HCT116 (cell line): ENCODE measurements around the gene RPL29. TPM values are rescaled to one million over a fixed set of nuclear protein-coding genes. Genes with fewer than 3 reads are reported as not detected.

Experiments used
- ATAC-seq: fragments of 200-7000 bp; cut with Tn5 transposase; 2 replicates; pipeline ENCODE4 v1.9.1; 2020; ENCODE audit warnings: mild to moderate bottlenecking, moderate library complexity
- BruUV-seq: library from RNA; stranded (reverse); fragments of 400-500 nt; replicated peaks from 2 replicates; lab custom pipeline; 2021; lab: Mats Ljungman, UMichigan
- CTCF ChIA-PET: fragments of 300-600 bp; sonication (Branson Sonifier 250); formaldehyde crosslinking; loops from one replicate; lab custom pipeline; 2021; ENCODE audit warnings: antibody characterized with exemption; lab: Charles Lee
- POLR2A ChIA-PET: fragments of 300-600, 350-600 bp; sonication (Branson Sonifier 250); formaldehyde crosslinking; loops from one replicate; lab custom pipeline; 2021; ENCODE audit warnings: antibody characterized with exemption; lab: Charles Lee
- RAD21 ChIA-PET, 2 experiments: fragments of 300-600 bp; sonication (Branson Sonifier 250); formaldehyde crosslinking; loops; one replicate each; lab custom pipeline; 2023; ENCODE audit warnings: low total read pairs in 2 of 2; ENCODE audit not compliant: uncharacterized antibody in 2 of 2, unreplicated experiment in 2 of 2, low non-redundant PET in 1 of 2; lab: Charles Lee
- DNase-seq: peaks from one replicate; pipeline ENCODE4 v3.0.0-alpha.2; 2010; ENCODE audit warnings: low read depth, low spot score
- H2AFZ ChIP-seq: fragments of 200-600 bp; shearing (Covaris generic), sonication (generic); 2 replicates; pipeline ENCODE4 v1.6.1; 2017; ENCODE audit warnings: low read depth, mixed run types, mixed read lengths, antibody characterized with exemption, low read length; ENCODE audit not compliant: poor library complexity, severe bottlenecking
- H3K27ac ChIP-seq: 2 replicates; pipeline ENCODE4 v1.5.1; 2012; ENCODE audit warnings: low read depth, low read length
- H3K27me3 ChIP-seq: fragments of 200-600 bp; sonication (generic); 2 replicates; pipeline ENCODE4 v1.6.1; 2016; ENCODE audit warnings: mixed run types, low read length, mixed read lengths; ENCODE audit not compliant: insufficient read depth
- H3K36me3 ChIP-seq, 2 experiments: fragments of 200-500 bp in 1 of 2; fragments of 200-600 bp in 1 of 2; sonication (Bioruptor generic) in 1 of 2; sonication (generic) in 1 of 2; 2 replicates each; pipeline versions ENCODE4 v1.5.1 to v1.6.1; 2014 to 2016; ENCODE audit warnings: low read length in 2 of 2, inconsistent platforms in 1 of 2, mixed read lengths in 1 of 2, mixed run types in 1 of 2; ENCODE audit not compliant: insufficient read depth in 2 of 2, control insufficient read depth in 1 of 2
- H3K4me1 ChIP-seq, 2 experiments: fragments of 200-600 bp in 1 of 2; sonication (generic) in 1 of 2; 2 replicates each; pipeline versions ENCODE4 v1.5.1 to v1.6.1; 2012 to 2017; ENCODE audit warnings: low read length in 2 of 2, inconsistent platforms in 1 of 2, mild to moderate bottlenecking in 1 of 2, mixed read lengths in 1 of 2, mixed run types in 1 of 2, moderate library complexity in 1 of 2; ENCODE audit not compliant: insufficient read depth in 2 of 2, control insufficient read depth in 1 of 2
- H3K4me2 ChIP-seq: fragments of 200-600 bp; sonication (generic); 2 replicates; pipeline ENCODE4 v1.6.1; 2017; ENCODE audit warnings: mixed run types, low read length, mixed read lengths
- H3K4me3 ChIP-seq, 2 experiments: fragments of 200-600 bp in 1 of 2; sonication (generic) in 1 of 2; replicated peaks in 1 of 2; 2 replicates each; pipeline ENCODE4 v1.5.1; 2011 to 2016; ENCODE audit warnings: low read length in 2 of 2, control low read depth in 1 of 2, low read depth in 1 of 2, mild to moderate bottlenecking in 1 of 2, mixed read lengths in 1 of 2, mixed run types in 1 of 2
- H3K79me2 ChIP-seq: fragments of 200-600 bp; sonication (generic); 2 replicates; pipeline ENCODE4 v1.6.1; 2017; ENCODE audit warnings: mild to moderate bottlenecking, mixed run types, low read length, moderate library complexity, mixed read lengths; ENCODE audit not compliant: insufficient read depth
- H3K9ac ChIP-seq: fragments of 200-600 bp; sonication (generic); 2 replicates; pipeline ENCODE4 v1.6.1; 2016; ENCODE audit warnings: low read length, mixed read lengths
- H3K9me2 ChIP-seq: fragments of 200-600 bp; sonication (generic), shearing (Covaris generic); 2 replicates; pipeline ENCODE4 v1.6.1; 2017; ENCODE audit warnings: mixed run types, mild to moderate bottlenecking, moderate library complexity; ENCODE audit not compliant: insufficient read depth
- H3K9me3 ChIP-seq, 2 experiments: fragments of 200-500 bp in 1 of 2; fragments of 200-600 bp in 1 of 2; sonication (Bioruptor generic) in 1 of 2; sonication (generic) in 1 of 2; 2 replicates each; pipeline ENCODE4 v1.6.1; 2014 to 2017; ENCODE audit warnings: low read length in 2 of 2, mixed read lengths in 2 of 2, inconsistent platforms in 1 of 2, low read depth in 1 of 2, mild to moderate bottlenecking in 1 of 2, mixed run types in 1 of 2, moderate library complexity in 1 of 2; ENCODE audit not compliant: control insufficient read depth in 1 of 2, insufficient read depth in 1 of 2
- H4K20me1 ChIP-seq: fragments of 200-600 bp; sonication (generic), shearing (Covaris generic); 2 replicates; pipeline ENCODE4 v1.6.1; 2017; ENCODE audit warnings: mixed run types, mild to moderate bottlenecking, moderate library complexity; ENCODE audit not compliant: insufficient read depth
- CBX3 ChIP-seq: IDR thresholded peaks from 2 replicates; pipeline ENCODE4 v1.6.1; 2012; ENCODE audit warnings: low read depth
- EGR1 ChIP-seq: IDR thresholded peaks from 2 replicates; pipeline ENCODE4 v1.6.1; 2012; ENCODE audit warnings: low read depth
- EZH2 ChIP-seq: fragments of 200-600 bp; sonication (generic); IDR thresholded peaks from 2 replicates; pipeline ENCODE4 v1.6.1; 2017; ENCODE audit warnings: antibody characterized with exemption, mixed run types
- JUND ChIP-seq: IDR thresholded peaks from 2 replicates; pipeline ENCODE4 v1.6.1; 2012
- POLR2A ChIP-seq: IDR thresholded peaks from 2 replicates; pipeline ENCODE4 v1.7.0; 2011; ENCODE audit warnings: borderline replicate concordance; ENCODE audit not compliant: insufficient read depth, insufficient read length; ENCODE audit errors: extremely low read depth
- POLR2AphosphoS5 ChIP-seq: IDR thresholded peaks from 2 replicates; pipeline ENCODE4 v1.6.1; 2011; ENCODE audit warnings: mild to moderate bottlenecking, low read depth, low read length, moderate library complexity
- REST ChIP-seq: IDR thresholded peaks from 2 replicates; pipeline ENCODE4 v1.6.1; 2012; ENCODE audit warnings: low read depth
- TCF7L2 ChIP-seq: IDR thresholded peaks from 2 replicates; pipeline ENCODE4 v1.7.0; 2011; ENCODE audit warnings: borderline replicate concordance, inconsistent platforms; ENCODE audit not compliant: insufficient read depth, insufficient read length; ENCODE audit errors: extremely low read depth
- YY1 ChIP-seq: IDR thresholded peaks from 2 replicates; pipeline ENCODE4 v1.6.1; 2011; ENCODE audit warnings: low read length, low read depth, moderate library complexity, mild to moderate bottlenecking; ENCODE audit not compliant: insufficient replicate concordance; ENCODE audit errors: extremely low read depth
- ZBTB33 ChIP-seq: IDR thresholded peaks from 2 replicates; pipeline ENCODE4 v1.6.1; 2011; ENCODE audit warnings: mild to moderate bottlenecking, low read length, moderate library complexity; ENCODE audit not compliant: insufficient replicate concordance; ENCODE audit errors: extremely low read depth
- ZFX ChIP-seq: fragments of 450-650 bp; IDR thresholded peaks from 2 replicates; pipeline ENCODE4 v1.6.1; 2017
- ZNF274 ChIP-seq: fragments of 200-500 bp; sonication (Bioruptor generic); IDR thresholded peaks from 2 replicates; pipeline ENCODE4 v1.6.1; 2014; ENCODE audit warnings: mild to moderate bottlenecking, low read depth, low read length, inconsistent platforms
- intact Hi-C: fragments of 100-400 bp; cut with micrococcal nuclease; formaldehyde crosslinking; loops from 2 replicates; pipeline ENCODE4 v1.10.0; 2022
- total RNA-seq: library from RNA; stranded (reverse); gene quantifications from one replicate; pipeline ENCODE4 v1.2.1, GENCODE V29; 2021; ENCODE audit not compliant: unreplicated experiment
- TF ChIP-seq, protein P1 (sequence below), 3 experiments: fragments of 200-600 bp in 1 of 3; sonication (generic) in 1 of 3; IDR thresholded peaks in 2 of 3; conservative IDR thresholded peaks in 1 of 3; 2 replicates each; pipeline ENCODE4 v1.5.1; 2012 to 2017; ENCODE audit warnings: low read depth in 2 of 3, low read length in 2 of 3, antibody characterized with exemption in 1 of 3, borderline replicate concordance in 1 of 3, control low read depth in 1 of 3, mild to moderate bottlenecking in 1 of 3, mixed read lengths in 1 of 3, mixed run types in 1 of 3, moderate library complexity in 1 of 3; ENCODE audit not compliant: insufficient read depth in 1 of 3
- TF ChIP-seq, protein P2 (sequence below): IDR thresholded peaks from 2 replicates; pipeline ENCODE4 v1.6.1; 2012

The RPL29 gene
- total RNA-seq, 1 experiment from 2014 or later = 1,880 TPM

DNA sequence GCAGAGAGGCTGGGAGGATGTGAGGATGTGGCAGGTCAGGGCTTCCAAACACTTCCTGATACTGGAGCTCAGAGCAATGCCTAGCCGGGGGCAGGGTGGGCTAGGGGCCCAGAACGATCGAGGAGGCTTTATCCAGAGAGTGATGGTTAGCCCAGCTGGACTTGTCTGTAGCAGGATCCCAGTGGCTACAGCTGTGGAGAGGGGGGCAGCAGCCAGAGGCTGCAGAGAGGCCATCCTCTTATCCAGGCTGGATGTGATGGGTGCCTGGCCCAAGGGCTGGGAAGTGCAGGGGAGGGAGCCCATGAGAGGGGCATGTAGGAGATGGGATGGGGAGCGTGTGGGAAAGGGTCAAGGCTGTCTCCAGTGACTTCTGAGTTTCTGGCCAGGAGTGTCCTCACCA is 48.9 kb downstream of the RPL29 start:
- ChIA-PET RAD21 (no interaction called here), CTCF (no interaction called here), POLR2A (no interaction called here)
- DNase-seq (no peak), ATAC-seq (no peak)
- Histone ChIP-seq H3K4me2 (no peak overlapping the region), H3K4me3 (no peak overlapping the region), H3K4me1 (peaks cover 11 to 17% of the 10 kb centered on the region in 2 experiments), H3K9ac (no peak overlapping the region), H3K79me2 (no peaks in the 10 kb centered on the region), H2AFZ (no peak overlapping the region), H3K36me3 (no peaks in the 10 kb centered on the region), H3K9me3 (no peaks in the 10 kb centered on the region), H4K20me1 (no peaks in the 10 kb centered on the region), H3K27ac (no peak overlapping the region), H3K9me2 (no peaks in the 10 kb centered on the region), H3K27me3 (no peaks in the 10 kb centered on the region)
- TF ChIP-seq CBX3 = no peak
- no peak for TF ChIP-seq YY1
- no peak for TF ChIP-seq POLR2A
- TF ChIP-seq JUND = no peak
- no peak for TF ChIP-seq EGR1
- TF ChIP-seq, protein P1, sequence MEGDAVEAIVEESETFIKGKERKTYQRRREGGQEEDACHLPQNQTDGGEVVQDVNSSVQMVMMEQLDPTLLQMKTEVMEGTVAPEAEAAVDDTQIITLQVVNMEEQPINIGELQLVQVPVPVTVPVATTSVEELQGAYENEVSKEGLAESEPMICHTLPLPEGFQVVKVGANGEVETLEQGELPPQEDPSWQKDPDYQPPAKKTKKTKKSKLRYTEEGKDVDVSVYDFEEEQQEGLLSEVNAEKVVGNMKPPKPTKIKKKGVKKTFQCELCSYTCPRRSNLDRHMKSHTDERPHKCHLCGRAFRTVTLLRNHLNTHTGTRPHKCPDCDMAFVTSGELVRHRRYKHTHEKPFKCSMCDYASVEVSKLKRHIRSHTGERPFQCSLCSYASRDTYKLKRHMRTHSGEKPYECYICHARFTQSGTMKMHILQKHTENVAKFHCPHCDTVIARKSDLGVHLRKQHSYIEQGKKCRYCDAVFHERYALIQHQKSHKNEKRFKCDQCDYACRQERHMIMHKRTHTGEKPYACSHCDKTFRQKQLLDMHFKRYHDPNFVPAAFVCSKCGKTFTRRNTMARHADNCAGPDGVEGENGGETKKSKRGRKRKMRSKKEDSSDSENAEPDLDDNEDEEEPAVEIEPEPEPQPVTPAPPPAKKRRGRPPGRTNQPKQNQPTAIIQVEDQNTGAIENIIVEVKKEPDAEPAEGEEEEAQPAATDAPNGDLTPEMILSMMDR (IDR thresholded peaks at IDR 0.05 in 2 of 3, conservative IDR thresholded peaks at IDR 0.05 in 1 of 3; ENCODE audit: borderline replicate concordance in 1 of 3, insufficient read depth in 1 of 3, low read depth in 2 of 3, low read length in 2 of 3) = no peak
- TF ChIP-seq POLR2AphosphoS5 = no peak
- no peak for TF ChIP-seq ZBTB33
- TF ChIP-seq REST = no peak
- no peak for TF ChIP-seq ZNF274
- no peak for TF ChIP-seq TCF7L2
- no peak for TF ChIP-seq EZH2
- no peak for TF ChIP-seq ZFX
- TF ChIP-seq, protein P2, sequence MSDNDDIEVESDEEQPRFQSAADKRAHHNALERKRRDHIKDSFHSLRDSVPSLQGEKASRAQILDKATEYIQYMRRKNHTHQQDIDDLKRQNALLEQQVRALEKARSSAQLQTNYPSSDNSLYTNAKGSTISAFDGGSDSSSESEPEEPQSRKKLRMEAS = no peak
- no TSS peak for BruUV-seq
- intact Hi-C loops = no loop called here
